SK-N-SH treated with all-trans-retinoic acid at 6 μM for 48 hours (cell line): ENCODE results near the gene SYT8.

Experiments used
- ATAC-seq: fragments of 200-7000 bp; cut with Tn5 transposase; 3 replicates; pipeline ENCODE4 v1.9.1; 2020; ENCODE audit warnings: mild to moderate bottlenecking, moderate library complexity
- ARNTL ChIP-seq: fragments of 450-650 bp; formaldehyde crosslinking; IDR thresholded peaks from 2 replicates; pipeline ENCODE4 v1.5.0; 2020; ENCODE audit warnings: low read depth, mild to moderate bottlenecking, moderate library complexity, borderline replicate concordance
- CSRNP3 ChIP-seq: fragments of 250-450 bp; sonication (Bioruptor Pico); IDR thresholded peaks from 2 replicates; pipeline ENCODE4 v1.5.1; 2021; ENCODE audit warnings: mild to moderate bottlenecking, moderate library complexity
- ESRRG ChIP-seq: fragments of 250-450 bp; sonication (Bioruptor Pico); IDR thresholded peaks from 2 replicates; pipeline ENCODE4 v1.6.1; 2021; ENCODE audit warnings: mild to moderate bottlenecking
- GLIS3 ChIP-seq: fragments of 250-450 bp; sonication (Bioruptor Pico); IDR thresholded peaks from 2 replicates; pipeline ENCODE4 v1.5.0; 2020; ENCODE audit warnings: mild to moderate bottlenecking, moderate library complexity
- OSR1 ChIP-seq: fragments of 250-450 bp; sonication (Bioruptor Pico); IDR thresholded peaks from 2 replicates; pipeline ENCODE4 v1.8.0; 2022; ENCODE audit warnings: moderate library complexity, mild to moderate bottlenecking, inconsistent platforms
- PATZ1 ChIP-seq: fragments of 250-450 bp; sonication (Bioruptor Pico); IDR thresholded peaks from 2 replicates; pipeline ENCODE4 v1.8.0; 2020; ENCODE audit warnings: mild to moderate bottlenecking, moderate library complexity, borderline replicate concordance
- POU6F1 ChIP-seq: fragments of 250-450 bp; sonication (Bioruptor Pico); IDR thresholded peaks from 2 replicates; pipeline ENCODE4 v1.8.0; 2021; ENCODE audit warnings: low read depth, mild to moderate bottlenecking, moderate library complexity, borderline replicate concordance
- PPARA ChIP-seq: fragments of 250-450 bp; sonication (Bioruptor Pico); IDR thresholded peaks from 2 replicates; pipeline ENCODE4 v1.5.0; 2020; ENCODE audit warnings: mild to moderate bottlenecking, borderline replicate concordance
- RARB ChIP-seq: fragments of 250-450 bp; sonication (Bioruptor Pico); IDR thresholded peaks from 2 replicates; pipeline ENCODE4 v1.8.0; 2021; ENCODE audit warnings: mild to moderate bottlenecking, moderate library complexity
- SNAI2 ChIP-seq: fragments of 250-450 bp; sonication (Bioruptor Pico); IDR thresholded peaks from 2 replicates; pipeline ENCODE4 v1.5.0; 2020; ENCODE audit warnings: mild to moderate bottlenecking, moderate library complexity
- TOX ChIP-seq: fragments of 250-450 bp; sonication (Bioruptor Pico); IDR thresholded peaks from 2 replicates; pipeline ENCODE4 v1.8.0; 2021; ENCODE audit warnings: mild to moderate bottlenecking, moderate library complexity, borderline replicate concordance
- TSHZ2 ChIP-seq: fragments of 250-450 bp; sonication (Bioruptor Pico); IDR thresholded peaks from 2 replicates; pipeline ENCODE4 v1.5.0; 2020; ENCODE audit warnings: mild to moderate bottlenecking, moderate library complexity
- ZC3H10 ChIP-seq: fragments of 250-450 bp; sonication (Bioruptor Pico); IDR thresholded peaks from 2 replicates; pipeline ENCODE4 v1.5.1; 2021; ENCODE audit warnings: mild to moderate bottlenecking, moderate library complexity
- ZFP3 ChIP-seq: fragments of 250-450 bp; sonication (Bioruptor Pico); IDR thresholded peaks from 2 replicates; pipeline ENCODE4 v1.5.0; 2020; ENCODE audit warnings: mild to moderate bottlenecking, moderate library complexity
- ZNF565 ChIP-seq: fragments of 450-650 bp; formaldehyde crosslinking; conservative IDR thresholded peaks from 2 replicates; pipeline ENCODE4 v1.5.0; 2020; ENCODE audit warnings: low read depth, mild to moderate bottlenecking, moderate library complexity
- ZNF70 ChIP-seq: fragments of 450-650 bp; formaldehyde crosslinking; IDR thresholded peaks from 2 replicates; pipeline ENCODE4 v1.5.0; 2020; ENCODE audit warnings: mild to moderate bottlenecking, moderate library complexity
- ZNF8 ChIP-seq: fragments of 450-650 bp; formaldehyde crosslinking; IDR thresholded peaks from 2 replicates; pipeline ENCODE4 v1.5.0; 2020; ENCODE audit warnings: mild to moderate bottlenecking, moderate library complexity

The SYT8 gene

GRCh38 chr11:1853376-1854131 is 18.8 kb downstream of the SYT8 start:
- ATAC-seq = no peak
- TF ChIP-seq PPARA (CRISPR knock-in tag) (no peak), RARB (CRISPR knock-in tag) (no peak), ZNF70 (CRISPR knock-in tag) (no peak), PATZ1 (CRISPR knock-in tag) (no peak), ZNF565 (no peak), GLIS3 (CRISPR knock-in tag) (no peak), TSHZ2 (CRISPR knock-in tag) (no peak), CSRNP3 (CRISPR knock-in tag) (no peak), ESRRG (CRISPR knock-in tag) (no peak), OSR1 (no peak), POU6F1 (CRISPR knock-in tag) (no peak), ZNF8 (CRISPR knock-in tag) (no peak), ARNTL (CRISPR knock-in tag) (no peak), ZC3H10 (no peak)

- ATAC-seq = no peak
- no peak for TF ChIP-seq ZFP3
- no peak for TF ChIP-seq RARB (CRISPR knock-in tag)
- TF ChIP-seq ZC3H10 = no peak
These were observed 19.6 kb downstream of the SYT8 start for GRCh38 chr11:1854132-1854948.

GRCh38 chr11:1854949-1855885 is 20.4 kb downstream of the SYT8 start:
- no peak for ATAC-seq
- TF ChIP-seq ESRRG (CRISPR knock-in tag) (no peak), RARB (CRISPR knock-in tag) (no peak), ZNF565 (no peak), SNAI2 (CRISPR knock-in tag) (no peak), GLIS3 (CRISPR knock-in tag) (no peak), TOX (CRISPR knock-in tag) (no peak), CSRNP3 (CRISPR knock-in tag) (no peak), ZC3H10 (no peak), PATZ1 (CRISPR knock-in tag) (no peak)
- TF ChIP-seq, all 23 proteins: peak for 0
